Esophagus squamous epithelium (tissue), 5 donors: ENCODE measurements around the gene CHPT1. TPM values are rescaled to one million over a fixed set of nuclear protein-coding genes. Genes with fewer than 3 reads are reported as not detected.

Source experiments
- DNase-seq: peaks from one replicate; lab custom pipeline; 2025; lab: John Stamatoyannopoulos, UW
- H3K27ac ChIP-seq, 4 donors: fragments of 200-600 bp; sonication (generic); one replicate each; pipeline ENCODE4 v1.5.1; 2016 to 2019; ENCODE audit warnings: mild to moderate bottlenecking in 1 of 4
- H3K27me3 ChIP-seq, 4 donors: fragments of 200-600 bp; sonication (generic); 1 replicate in 3 of 4; 2 replicates in 1 of 4; pipeline versions ENCODE4 v1.5.1 to v1.6.0; 2017 to 2021; ENCODE audit warnings: antibody characterized with exemption in 1 of 4
- H3K36me3 ChIP-seq, 3 donors: fragments of 200-600 bp; sonication (generic); one replicate each; pipeline ENCODE4 v1.5.1; 2016 to 2019
- H3K4me1 ChIP-seq, 3 donors: fragments of 200-600 bp; sonication (generic); one replicate each; pipeline ENCODE4 v1.5.1; 2017 to 2019
- H3K4me3 ChIP-seq, 4 donors: fragments of 200-600 bp; sonication (generic); 1 replicate in 3 of 4; 2 replicates in 1 of 4; pipeline ENCODE4 v1.5.1; 2016 to 2019; ENCODE audit warnings: mild to moderate bottlenecking in 2 of 4, moderate library complexity in 1 of 4
- H3K9me3 ChIP-seq, 3 donors: fragments of 200-600 bp; sonication (generic); one replicate each; pipeline ENCODE4 v1.5.1; 2016 to 2019
- CTCF ChIP-seq, 6 experiments: fragments of 450-650 bp in 4 of 6; fragments of 200-600 bp in 2 of 6; sonication (generic) in 2 of 6; IDR thresholded peaks; one replicate each; pipeline ENCODE4 v1.5.1; 2016 to 2019; ENCODE audit warnings: antibody characterized with exemption in 6 of 6, mild to moderate bottlenecking in 4 of 6, moderate library complexity in 4 of 6
- POLR2A ChIP-seq, 4 donors: fragments of 450-650 bp; IDR thresholded peaks; one replicate each; pipeline ENCODE4 v1.6.1; 2017; ENCODE audit warnings: antibody characterized with exemption in 4 of 4, mild to moderate bottlenecking in 4 of 4, moderate library complexity in 3 of 4
- WGBS, 2 donors: methylation state at CpG; one replicate each; pipeline ENCODE4 v1.1.5; 2018; 5-methylcytosine and 5-hydroxymethylcytosine counted together
- intact Hi-C: fragments of 100-400 bp; cut with DNase I; formaldehyde crosslinking; loops from one replicate; pipeline ENCODE4 v1.15.0; 2022
- total RNA-seq, 4 donors: library from RNA; depleted of rRNA; stranded (reverse); fragments of >200 nt; gene quantifications; one replicate each; pipeline ENCODE4 v1.1.0, GENCODE V29; 2016
- donor health status: DM: yes; HTN: yes; CAD: no.

Gene CHPT1
- total RNA-seq, 4 donors from 2014 or later, result 12.7 to 53.6 (median 27.0) TPM

- DNase-seq, result no peak
- Histone ChIP-seq H3K4me3 (no peak overlapping the region), H3K9me3 (no peaks in the 10 kb centered on the region), H3K27me3 (no peaks in the 10 kb centered on the region), H3K36me3 (peaks cover 0 to 62% (median 4%) of the 10 kb centered on the region in 3 donors), H3K27ac (no peak overlapping the region), H3K4me1 (no peaks in the 10 kb centered on the region)
- 38 to 82% methylated on average over 5 of the region's 5 CpGs for WGBS, 2 donors
- TF ChIP-seq POLR2A (IDR thresholded peaks at IDR 0.05) (no peak), CTCF (IDR thresholded peaks at IDR 0.05) (no peak)
- intact Hi-C loops, result no loop called here
Observed at GRCh38 chr12:101740980-101741379, 43.5 kb downstream of the CHPT1 start.

GRCh38 chr12:101743242-101743641 lies 45.8 kb downstream of the CHPT1 start:
- WGBS, 2 donors, result 73 to 83% methylated on average over 1 of the region's 1 CpG

GRCh38 chr12:101743724-101744472 lies 46.5 kb downstream of the CHPT1 start:
- no peak for TF ChIP-seq CTCF (IDR thresholded peaks at IDR 0.05)
- TF ChIP-seq POLR2A (IDR thresholded peaks at IDR 0.05), result no peak
- intact Hi-C loops, result no loop called here
- 65 to 77% methylated on average over 10 of the region's 10 CpGs for WGBS, 2 donors
- Histone ChIP-seq H3K36me3 (peaks cover 0 to 70% (median 8%) of the 10 kb centered on the region in 3 donors), H3K9me3 (no peaks in the 10 kb centered on the region), H3K27ac (no peak overlapping the region), H3K4me3 (no peak overlapping the region), H3K4me1 (no peaks in the 10 kb centered on the region), H3K27me3 (no peaks in the 10 kb centered on the region)
- peak; percentile 7 for DNase-seq

More at GRCh38 chr12:101743242-101743641, 45.8 kb downstream of the CHPT1 start:
- Histone ChIP-seq H3K27me3 (no peaks in the 10 kb centered on the region), H3K4me1 (no peaks in the 10 kb centered on the region), H3K4me3 (no peak overlapping the region), H3K36me3 (peaks cover 0 to 70% (median 8%) of the 10 kb centered on the region in 3 donors), H3K27ac (no peak overlapping the region), H3K9me3 (no peaks in the 10 kb centered on the region)
- no peak for TF ChIP-seq CTCF (IDR thresholded peaks at IDR 0.05)
- intact Hi-C loops, result no loop called here
- no peak for DNase-seq

GRCh38 chr12:101745481-101745880 lies 48.0 kb downstream of the CHPT1 start:
- Histone ChIP-seq H3K27ac (no peak overlapping the region), H3K36me3 (peaks cover 0 to 72% (median 8%) of the 10 kb centered on the region in 3 donors), H3K9me3 (no peaks in the 10 kb centered on the region), H3K27me3 (no peaks in the 10 kb centered on the region), H3K4me1 (no peaks in the 10 kb centered on the region), H3K4me3 (no peak overlapping the region)
- TF ChIP-seq POLR2A (IDR thresholded peaks at IDR 0.05), result no peak
- no peak for TF ChIP-seq CTCF (IDR thresholded peaks at IDR 0.05)
- DNase-seq, result no peak
- intact Hi-C loops, result no loop called here
- 68 to 69% methylated on average over 3 of the region's 3 CpGs for WGBS, 2 donors

GRCh38 chr12:101746196-101746595 lies 48.8 kb downstream of the CHPT1 start:
- H3K9me3 ChIP-seq, result no peaks in the 10 kb centered on the region
- H3K27ac ChIP-seq, result no peak overlapping the region
- peaks cover 0 to 80% (median 8%) of the 10 kb centered on the region in 3 donors for H3K36me3 ChIP-seq
- TF ChIP-seq CTCF (IDR thresholded peaks at IDR 0.05), result no peak
- no peak for TF ChIP-seq POLR2A (IDR thresholded peaks at IDR 0.05)
- WGBS, 2 donors, result 70 to 100% methylated on average over 1 of the region's 1 CpG
- H3K27me3 ChIP-seq, result no peaks in the 10 kb centered on the region
- H3K4me1 ChIP-seq, result no peaks in the 10 kb centered on the region
- intact Hi-C loops, result no loop called here
- no peak overlapping the region for H3K4me3 ChIP-seq
- DNase-seq, result no peak
